ENCODE data around the gene SETBP1. TPM values are rescaled to one million over a fixed set of nuclear protein-coding genes. Genes with fewer than 3 reads are reported as not detected.

SETBP1 gene
- polyA plus RNA-seq, 1 experiment: 0.71 TPM

GRCh38 chr18:45004546-45005080 lies 323.9 kb downstream of the SETBP1 start:
- no peak for DNase-seq (ENCODE audit: low read depth, low spot score)
- no peak overlapping the region for H3K4me3 ChIP-seq (ENCODE audit: low read depth, low read length)
- CTCF ChIA-PET: no interaction called here
- TF ChIP-seq, protein P1, sequence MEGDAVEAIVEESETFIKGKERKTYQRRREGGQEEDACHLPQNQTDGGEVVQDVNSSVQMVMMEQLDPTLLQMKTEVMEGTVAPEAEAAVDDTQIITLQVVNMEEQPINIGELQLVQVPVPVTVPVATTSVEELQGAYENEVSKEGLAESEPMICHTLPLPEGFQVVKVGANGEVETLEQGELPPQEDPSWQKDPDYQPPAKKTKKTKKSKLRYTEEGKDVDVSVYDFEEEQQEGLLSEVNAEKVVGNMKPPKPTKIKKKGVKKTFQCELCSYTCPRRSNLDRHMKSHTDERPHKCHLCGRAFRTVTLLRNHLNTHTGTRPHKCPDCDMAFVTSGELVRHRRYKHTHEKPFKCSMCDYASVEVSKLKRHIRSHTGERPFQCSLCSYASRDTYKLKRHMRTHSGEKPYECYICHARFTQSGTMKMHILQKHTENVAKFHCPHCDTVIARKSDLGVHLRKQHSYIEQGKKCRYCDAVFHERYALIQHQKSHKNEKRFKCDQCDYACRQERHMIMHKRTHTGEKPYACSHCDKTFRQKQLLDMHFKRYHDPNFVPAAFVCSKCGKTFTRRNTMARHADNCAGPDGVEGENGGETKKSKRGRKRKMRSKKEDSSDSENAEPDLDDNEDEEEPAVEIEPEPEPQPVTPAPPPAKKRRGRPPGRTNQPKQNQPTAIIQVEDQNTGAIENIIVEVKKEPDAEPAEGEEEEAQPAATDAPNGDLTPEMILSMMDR (IDR thresholded peaks at IDR 0.05; ENCODE audit: low read depth, low read length): no peak
- H3K27ac ChIP-seq (ENCODE audit: low read depth, low read length): no peak overlapping the region
- POLR2A ChIA-PET: no interaction called here
- no peaks in the 10 kb centered on the region for H3K9me3 ChIP-seq (ENCODE audit: control insufficient read depth, insufficient read depth, low read length)
- no peaks in the 10 kb centered on the region for H3K27me3 ChIP-seq (ENCODE audit: control insufficient read depth, insufficient read depth, low read length)

DNA sequence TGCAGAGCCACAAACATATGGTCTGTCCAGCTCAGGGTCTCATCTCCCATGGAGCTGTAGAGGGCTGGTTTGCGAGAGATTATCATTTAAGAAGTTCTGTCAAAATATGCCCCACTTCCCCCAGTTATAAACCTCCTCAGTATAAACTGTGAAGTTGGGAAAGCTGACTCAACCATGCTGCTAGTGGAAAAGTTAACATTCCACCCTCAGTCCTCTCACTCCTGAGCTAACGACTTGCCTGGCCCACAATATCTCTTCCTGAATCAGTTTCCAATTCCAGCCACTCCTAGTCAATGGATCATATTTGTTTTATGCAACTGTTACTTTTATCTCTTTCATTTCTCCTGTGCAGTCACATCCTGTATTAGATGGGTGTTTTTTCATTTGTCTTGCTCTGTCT lies 326.2 kb downstream of the SETBP1 start:
- ChIA-PET CTCF (no interaction called here), POLR2A (no interaction called here)
- no peak for DNase-seq (ENCODE audit: low read depth, low spot score)
- Histone ChIP-seq H3K9me3 (ENCODE audit: control insufficient read depth, insufficient read depth, low read length) (no peaks in the 10 kb centered on the region), H3K4me3 (ENCODE audit: low read depth, low read length) (no peak overlapping the region), H3K27ac (ENCODE audit: low read depth, low read length) (no peak overlapping the region), H3K27me3 (ENCODE audit: control insufficient read depth, insufficient read depth, low read length) (no peaks in the 10 kb centered on the region)
- TF ChIP-seq, protein P1 (IDR thresholded peaks at IDR 0.05; ENCODE audit: low read depth, low read length): no peak

DNA sequence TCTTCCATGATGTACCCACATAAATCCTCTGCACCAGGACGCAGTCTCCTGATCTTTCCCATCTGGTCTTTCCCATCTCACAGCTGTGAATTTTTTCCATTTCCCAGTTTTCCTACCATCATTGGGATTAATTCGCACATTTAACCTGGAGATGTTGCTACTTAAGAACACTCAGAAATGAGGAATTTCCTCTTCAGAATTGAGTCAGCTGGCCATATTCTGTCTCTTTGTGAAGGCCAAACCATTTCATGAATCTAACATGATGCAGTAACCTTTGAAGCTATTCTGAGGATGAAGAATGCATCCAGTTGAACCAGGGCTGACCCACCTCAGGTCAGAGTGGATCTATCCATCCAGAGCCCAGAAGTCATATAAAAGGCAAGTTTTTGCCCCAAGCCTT lies 326.8 kb downstream of the SETBP1 start:
- Histone ChIP-seq H3K4me3 (ENCODE audit: low read depth, low read length) (no peak overlapping the region), H3K9me3 (ENCODE audit: control insufficient read depth, insufficient read depth, low read length) (no peaks in the 10 kb centered on the region), H3K27me3 (ENCODE audit: control insufficient read depth, insufficient read depth, low read length) (no peaks in the 10 kb centered on the region), H3K27ac (ENCODE audit: low read depth, low read length) (no peak overlapping the region)
- ChIA-PET CTCF (no interaction called here), POLR2A (no interaction called here)
- no peak for DNase-seq (ENCODE audit: low read depth, low spot score)
- TF ChIP-seq, protein P1 (IDR thresholded peaks at IDR 0.05; ENCODE audit: low read depth, low read length): no peak

GRCh38 chr18:45008694-45009413 lies 328.2 kb downstream of the SETBP1 start:
- Histone ChIP-seq H3K27me3 (ENCODE audit: control insufficient read depth, insufficient read depth, low read length) (no peaks in the 10 kb centered on the region), H3K9me3 (ENCODE audit: control insufficient read depth, insufficient read depth, low read length) (no peaks in the 10 kb centered on the region), H3K4me3 (ENCODE audit: low read depth, low read length) (no peak overlapping the region), H3K27ac (ENCODE audit: low read depth, low read length) (no peak overlapping the region)
- TF ChIP-seq, protein P1 (IDR thresholded peaks at IDR 0.05; ENCODE audit: low read depth, low read length): no peak
- POLR2A ChIA-PET: no interaction called here
- CTCF ChIA-PET: no interaction called here
- DNase-seq (ENCODE audit: low read depth, low spot score): no peak

DNA sequence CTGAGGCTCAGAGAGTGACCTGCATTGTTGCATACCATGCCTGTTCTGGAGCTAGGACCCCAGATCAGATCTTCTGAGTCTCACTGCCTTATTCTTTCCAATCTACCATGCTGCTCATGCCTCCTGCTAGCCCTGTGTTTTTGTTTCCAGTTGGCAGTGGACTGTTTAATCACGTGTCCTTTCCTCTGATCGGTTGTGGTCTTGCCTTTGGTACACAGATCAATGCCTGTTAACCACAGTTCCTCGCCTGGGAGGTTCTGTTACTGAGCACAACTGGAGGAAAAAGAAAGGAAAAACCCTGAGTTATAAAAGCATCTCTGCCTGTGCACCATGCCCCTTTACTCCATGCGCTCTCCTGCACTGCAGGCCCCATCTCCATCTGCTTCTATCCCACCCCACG lies 329.1 kb downstream of the SETBP1 start:
- no peaks in the 10 kb centered on the region for H3K9me3 ChIP-seq (ENCODE audit: control insufficient read depth, insufficient read depth, low read length)
- DNase-seq (ENCODE audit: low read depth, low spot score): no peak
- ChIA-PET CTCF (no interaction called here), POLR2A (no interaction called here)
- no peak overlapping the region for H3K4me3 ChIP-seq (ENCODE audit: low read depth, low read length)
- TF ChIP-seq, protein P1 (IDR thresholded peaks at IDR 0.05; ENCODE audit: low read depth, low read length): no peak
- no peak overlapping the region for H3K27ac ChIP-seq (ENCODE audit: low read depth, low read length)
- no peaks in the 10 kb centered on the region for H3K27me3 ChIP-seq (ENCODE audit: control insufficient read depth, insufficient read depth, low read length)

Data from AG04450 (cell line).